GM12874 (cell line): Measurements from ENCODE around the gene GPR107.

Experiments used
- CTCF ChIP-seq: IDR thresholded peaks from 2 replicates; pipeline ENCODE4 v1.5.1; 2011; ENCODE audit warnings: low read depth, mild to moderate bottlenecking, control low read depth, low read length, moderate library complexity; ENCODE audit not compliant: insufficient read depth

The GPR107 gene

GRCh38 chr9:130176760-130177159, 123.1 kb downstream of the GPR107 start:
- TF ChIP-seq CTCF, result no peak

GRCh38 chr9:130177898-130178805, 124.4 kb downstream of the GPR107 start:
- no peak for TF ChIP-seq CTCF

- TF ChIP-seq CTCF, result no peak
These were observed 125.7 kb downstream of the GPR107 start for GRCh38 chr9:130179331-130179907.

GRCh38 chr9:130180516-130180915, 126.8 kb downstream of the GPR107 start:
- TF ChIP-seq CTCF, result no peak

GRCh38 chr9:130181678-130182380, 128.1 kb downstream of the GPR107 start:
- TF ChIP-seq CTCF, result no peak

- no peak for TF ChIP-seq CTCF
These were observed 128.7 kb downstream of the GPR107 start for GRCh38 chr9:130182381-130182909.

GRCh38 chr9:130183133-130183762, 129.5 kb downstream of the GPR107 start:
- TF ChIP-seq CTCF, result no peak
